Astrocyte (in vitro differentiated cells and primary cell): ENCODE measurements around the gene ZNF224. TPM values are rescaled to one million over a fixed set of nuclear protein-coding genes. Genes with fewer than 3 reads are reported as not detected.

Source experiments
- total RNA-seq: library from RNA; stranded (reverse); gene quantifications from 2 replicates; pipeline ENCODE4 v1.2.1, GENCODE V29; 2021

ZNF224 gene
- total RNA-seq, 1 donor from 2014 or later, result 25.2 TPM

Other genes starting within 250 kb of the ZNF224 start
- gene ZNF404, start 210.4 kb upstream of the ZNF224 start, total RNA-seq, result 6.4 and 6.6 TPM in 2 replicates
- 13.8 and 15.8 TPM in 2 replicates for gene ZNF45, start 159.1 kb upstream of the ZNF224 start, total RNA-seq
- 6.0 and 6.6 TPM in 2 replicates for gene ZNF221, start 143.1 kb upstream of the ZNF224 start, total RNA-seq
- 6.2 and 6.5 TPM in 2 replicates for gene ZNF155, start 110.2 kb upstream of the ZNF224 start, total RNA-seq
- 2.1 and 2.7 TPM in 2 replicates for gene ZNF230, start 91.4 kb upstream of the ZNF224 start, total RNA-seq
- gene ZNF222, start 69.0 kb upstream of the ZNF224 start, total RNA-seq, result 4.0 and 5.5 TPM in 2 replicates
- gene ZNF223, start 42.3 kb upstream of the ZNF224 start, total RNA-seq, result 3.5 and 4.1 TPM in 2 replicates
- 3.6 and 3.7 TPM in 2 replicates for gene ZNF284, start 22.2 kb upstream of the ZNF224 start, total RNA-seq
- 4.5 and 4.7 TPM in 2 replicates for gene ZNF225, start 19.0 kb downstream of the ZNF224 start, total RNA-seq
- gene ZNF234, start 47.2 kb downstream of the ZNF224 start, total RNA-seq, result 9.0 and 11.6 TPM in 2 replicates
- gene ZNF226, start 70.7 kb downstream of the ZNF224 start, total RNA-seq, result 24.4 and 27.6 TPM in 2 replicates
- gene ZNF227, start 118.2 kb downstream of the ZNF224 start, total RNA-seq, result 10.7 and 18.2 TPM in 2 replicates
- gene ZNF233, start 165.5 kb downstream of the ZNF224 start, total RNA-seq, result 2.1 and 2.7 TPM in 2 replicates
- 4.8 and 6.4 TPM in 2 replicates for gene ZNF235, start 210.7 kb downstream of the ZNF224 start, total RNA-seq